Left ventricle myocardium inferior (tissue), 1 donor: ENCODE data around the gene GRIK4. TPM values are rescaled to one million over a fixed set of nuclear protein-coding genes. Genes with fewer than 3 reads are reported as not detected.

Experiments used
- DNase-seq: peaks from one replicate; pipeline ENCODE4 v3.0.0-alpha.2; 2020
- H3K27ac ChIP-seq: fragments of 200-600 bp; replicated peaks from 2 replicates; pipeline ENCODE4 v1.8.0; 2021
- H3K27me3 ChIP-seq: fragments of 200-600 bp; 2 replicates; pipeline ENCODE4 v1.8.0; 2021; ENCODE audit warnings: low read depth
- H3K36me3 ChIP-seq: fragments of 200-600 bp; 2 replicates; pipeline ENCODE4 v1.8.0; 2021
- H3K4me1 ChIP-seq: fragments of 200-600 bp; 2 replicates; pipeline ENCODE4 v1.8.0; 2021
- H3K4me3 ChIP-seq: fragments of 200-600 bp; 2 replicates; pipeline ENCODE4 v1.8.0; 2021; ENCODE audit warnings: mild to moderate bottlenecking, moderate library complexity
- H3K9me3 ChIP-seq: fragments of 200-600 bp; replicated peaks from 2 replicates; pipeline ENCODE4 v1.8.0; 2021
- CTCF ChIP-seq: fragments of 200-600 bp; IDR thresholded peaks from 2 replicates; pipeline ENCODE4 v1.8.0; 2021; ENCODE audit warnings: antibody characterized with exemption, mild to moderate bottlenecking, borderline replicate concordance
- intact Hi-C: fragments of 100-400 bp; cut with micrococcal nuclease; formaldehyde crosslinking; loops from one replicate; pipeline ENCODE4 v1.11.0; 2022
- total RNA-seq: library from RNA; stranded (reverse); fragmentation: NEBNext Ultra II Directional; extraction: Animal tissue kit (Norgen Biotek cat#: 25700); gene quantifications from one replicate; pipeline ENCODE4 v1.2.1, GENCODE V29; 2021
- donor health status: DM: no; HTN: yes; CAD: no; lungs with severe emphysema.

The GRIK4 gene
- total RNA-seq, 1 donor from 2014 or later: 0.16 TPM

GRCh38 chr11:120894202-120894985 lies 382.8 kb downstream of the GRIK4 start:
- H3K4me3 ChIP-seq: no peak overlapping the region
- DNase-seq: no peak
- H3K9me3 ChIP-seq: no peaks in the 10 kb centered on the region
- TF ChIP-seq CTCF: no peak
- H3K27me3 ChIP-seq: peaks cover 55% of the 10 kb centered on the region
- H3K27ac ChIP-seq: no peak overlapping the region
- no peaks in the 10 kb centered on the region for H3K4me1 ChIP-seq
- intact Hi-C loops: no loop called here
- no peaks in the 10 kb centered on the region for H3K36me3 ChIP-seq

- Histone ChIP-seq H3K27me3 (peaks cover 71% of the 10 kb centered on the region), H3K4me1 (no peaks in the 10 kb centered on the region), H3K9me3 (no peaks in the 10 kb centered on the region), H3K36me3 (no peaks in the 10 kb centered on the region), H3K4me3 (no peak overlapping the region), H3K27ac (no peak overlapping the region)
- TF ChIP-seq CTCF: no peak
- intact Hi-C loops: no loop called here
- DNase-seq: no peak
Measured at GRCh38 chr11:120896687-120897086, 385.1 kb downstream of the GRIK4 start.

GRCh38 chr11:120898568-120898967 lies 387.0 kb downstream of the GRIK4 start:
- intact Hi-C loops: no loop called here
- H3K4me3 ChIP-seq: no peak overlapping the region
- no peak for DNase-seq
- H3K4me1 ChIP-seq: no peaks in the 10 kb centered on the region
- no peaks in the 10 kb centered on the region for H3K9me3 ChIP-seq
- H3K36me3 ChIP-seq: no peaks in the 10 kb centered on the region
- H3K27me3 ChIP-seq: peaks cover 86% of the 10 kb centered on the region
- H3K27ac ChIP-seq: no peak overlapping the region
- TF ChIP-seq CTCF: no peak

- H3K27me3 ChIP-seq: peaks cover 88% of the 10 kb centered on the region
- no peak for DNase-seq
Measured at GRCh38 chr11:120899720-120900119, 388.2 kb downstream of the GRIK4 start.

GRCh38 chr11:120900643-120901042 lies 389.1 kb downstream of the GRIK4 start:
- no peak for TF ChIP-seq CTCF
- Histone ChIP-seq H3K36me3 (no peaks in the 10 kb centered on the region), H3K9me3 (no peaks in the 10 kb centered on the region), H3K4me1 (no peaks in the 10 kb centered on the region), H3K27me3 (peaks cover 90% of the 10 kb centered on the region), H3K4me3 (no peak overlapping the region), H3K27ac (no peak overlapping the region)
- intact Hi-C loops: no loop called here
- DNase-seq: no peak

More at GRCh38 chr11:120899720-120900119, 388.2 kb downstream of the GRIK4 start:
- Histone ChIP-seq H3K27ac (no peak overlapping the region), H3K4me3 (no peak overlapping the region), H3K36me3 (no peaks in the 10 kb centered on the region), H3K9me3 (no peaks in the 10 kb centered on the region), H3K4me1 (no peaks in the 10 kb centered on the region)
- intact Hi-C loops: no loop called here
- no peak for TF ChIP-seq CTCF
